ENCODE measurements around the gene RNU6-9.

Gene RNU6-9

GRCh38 chr19:843836-844545 is 49.3 kb upstream of the RNU6-9 start:
- no peak overlapping the region for H3K27ac ChIP-seq (ENCODE audit: extremely low read depth, low read depth, low read length)
- H3K4me3 ChIP-seq (ENCODE audit: low read depth, low read length): peak overlapping the region; percentile 7; the same call in 1 of the 2 replicates
- H3K9me3 ChIP-seq (ENCODE audit: control insufficient read depth, insufficient read depth, low read depth, low read length): no peaks in the 10 kb centered on the region
- ChIA-PET POLR2A (no interaction called here), CTCF (interaction anchor here (1.0 kb wide), 1 partner anchor 13 kb away, joined by 3 read pairs; no protein-coding TSS in a partner anchor)
- no peaks in the 10 kb centered on the region for H3K36me3 ChIP-seq (ENCODE audit: control insufficient read depth in 2 of 2, insufficient read depth in 1 of 2, low read length in 2 of 2)
- H3K4me1 ChIP-seq (ENCODE audit: control insufficient read depth, insufficient read depth, low read length): no peaks in the 10 kb centered on the region; the same call in 1 of the 2 replicates
- TF ChIP-seq ZNF404 (tag by site-specific recombination; IDR thresholded peaks at IDR 0.05) (no peak), ZFP3 (tag by site-specific recombination; IDR thresholded peaks at IDR 0.05; ENCODE audit: low read depth) (no peak), ZNF792 (tag by site-specific recombination; IDR thresholded peaks at IDR 0.05) (peak; percentile 72; the same call in 1 of the 2 replicates), ZNF560 (tag by site-specific recombination; IDR thresholded peaks at IDR 0.05; ENCODE audit: borderline replicate concordance) (no peak), PRDM1 (tag by site-specific recombination; IDR thresholded peaks at IDR 0.05) (no peak), SP3 (tag by site-specific recombination; IDR thresholded peaks at IDR 0.05) (0 out of 2 replicates have a peak, but pooled peaks have one; percentile 36), ZSCAN23 (tag by site-specific recombination; IDR thresholded peaks at IDR 0.05) (no peak), KLF8 (tag by site-specific recombination; IDR thresholded peaks at IDR 0.05) (no peak), ZXDB (tag by site-specific recombination; IDR thresholded peaks at IDR 0.05) (no peak), ZNF514 (tag by site-specific recombination; IDR thresholded peaks at IDR 0.05) (no peak), ZNF521 (tag by site-specific recombination; IDR thresholded peaks at IDR 0.05) (no peak), FEZF1 (tag by site-specific recombination; IDR thresholded peaks at IDR 0.05) (no peak), ZNF747 (tag by site-specific recombination; IDR thresholded peaks at IDR 0.05) (no peak), ZIC2 (tag by site-specific recombination; IDR thresholded peaks at IDR 0.05) (no peak)
- TF ChIP-seq, protein P1, sequence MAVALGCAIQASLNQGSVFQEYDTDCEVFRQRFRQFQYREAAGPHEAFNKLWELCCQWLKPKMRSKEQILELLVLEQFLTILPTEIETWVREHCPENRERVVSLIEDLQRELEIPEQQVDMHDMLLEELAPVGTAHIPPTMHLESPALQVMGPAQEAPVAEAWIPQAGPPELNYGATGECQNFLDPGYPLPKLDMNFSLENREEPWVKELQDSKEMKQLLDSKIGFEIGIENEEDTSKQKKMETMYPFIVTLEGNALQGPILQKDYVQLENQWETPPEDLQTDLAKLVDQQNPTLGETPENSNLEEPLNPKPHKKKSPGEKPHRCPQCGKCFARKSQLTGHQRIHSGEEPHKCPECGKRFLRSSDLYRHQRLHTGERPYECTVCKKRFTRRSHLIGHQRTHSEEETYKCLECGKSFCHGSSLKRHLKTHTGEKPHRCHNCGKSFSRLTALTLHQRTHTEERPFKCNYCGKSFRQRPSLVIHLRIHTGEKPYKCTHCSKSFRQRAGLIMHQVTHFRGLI (tag by site-specific recombination; IDR thresholded peaks at IDR 0.05): no peak
- TF ChIP-seq, protein P2, sequence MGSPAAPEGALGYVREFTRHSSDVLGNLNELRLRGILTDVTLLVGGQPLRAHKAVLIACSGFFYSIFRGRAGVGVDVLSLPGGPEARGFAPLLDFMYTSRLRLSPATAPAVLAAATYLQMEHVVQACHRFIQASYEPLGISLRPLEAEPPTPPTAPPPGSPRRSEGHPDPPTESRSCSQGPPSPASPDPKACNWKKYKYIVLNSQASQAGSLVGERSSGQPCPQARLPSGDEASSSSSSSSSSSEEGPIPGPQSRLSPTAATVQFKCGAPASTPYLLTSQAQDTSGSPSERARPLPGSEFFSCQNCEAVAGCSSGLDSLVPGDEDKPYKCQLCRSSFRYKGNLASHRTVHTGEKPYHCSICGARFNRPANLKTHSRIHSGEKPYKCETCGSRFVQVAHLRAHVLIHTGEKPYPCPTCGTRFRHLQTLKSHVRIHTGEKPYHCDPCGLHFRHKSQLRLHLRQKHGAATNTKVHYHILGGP (tag by site-specific recombination; IDR thresholded peaks at IDR 0.05): no peak
- TF ChIP-seq, protein P3, sequence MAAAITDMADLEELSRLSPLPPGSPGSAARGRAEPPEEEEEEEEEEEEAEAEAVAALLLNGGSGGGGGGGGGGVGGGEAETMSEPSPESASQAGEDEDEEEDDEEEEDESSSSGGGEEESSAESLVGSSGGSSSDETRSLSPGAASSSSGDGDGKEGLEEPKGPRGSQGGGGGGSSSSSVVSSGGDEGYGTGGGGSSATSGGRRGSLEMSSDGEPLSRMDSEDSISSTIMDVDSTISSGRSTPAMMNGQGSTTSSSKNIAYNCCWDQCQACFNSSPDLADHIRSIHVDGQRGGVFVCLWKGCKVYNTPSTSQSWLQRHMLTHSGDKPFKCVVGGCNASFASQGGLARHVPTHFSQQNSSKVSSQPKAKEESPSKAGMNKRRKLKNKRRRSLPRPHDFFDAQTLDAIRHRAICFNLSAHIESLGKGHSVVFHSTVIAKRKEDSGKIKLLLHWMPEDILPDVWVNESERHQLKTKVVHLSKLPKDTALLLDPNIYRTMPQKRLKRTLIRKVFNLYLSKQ (tag by site-specific recombination; IDR thresholded peaks at IDR 0.05; ENCODE audit: borderline replicate concordance): no peak
- TF ChIP-seq, protein P4, sequence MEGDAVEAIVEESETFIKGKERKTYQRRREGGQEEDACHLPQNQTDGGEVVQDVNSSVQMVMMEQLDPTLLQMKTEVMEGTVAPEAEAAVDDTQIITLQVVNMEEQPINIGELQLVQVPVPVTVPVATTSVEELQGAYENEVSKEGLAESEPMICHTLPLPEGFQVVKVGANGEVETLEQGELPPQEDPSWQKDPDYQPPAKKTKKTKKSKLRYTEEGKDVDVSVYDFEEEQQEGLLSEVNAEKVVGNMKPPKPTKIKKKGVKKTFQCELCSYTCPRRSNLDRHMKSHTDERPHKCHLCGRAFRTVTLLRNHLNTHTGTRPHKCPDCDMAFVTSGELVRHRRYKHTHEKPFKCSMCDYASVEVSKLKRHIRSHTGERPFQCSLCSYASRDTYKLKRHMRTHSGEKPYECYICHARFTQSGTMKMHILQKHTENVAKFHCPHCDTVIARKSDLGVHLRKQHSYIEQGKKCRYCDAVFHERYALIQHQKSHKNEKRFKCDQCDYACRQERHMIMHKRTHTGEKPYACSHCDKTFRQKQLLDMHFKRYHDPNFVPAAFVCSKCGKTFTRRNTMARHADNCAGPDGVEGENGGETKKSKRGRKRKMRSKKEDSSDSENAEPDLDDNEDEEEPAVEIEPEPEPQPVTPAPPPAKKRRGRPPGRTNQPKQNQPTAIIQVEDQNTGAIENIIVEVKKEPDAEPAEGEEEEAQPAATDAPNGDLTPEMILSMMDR (tag by site-specific recombination; IDR thresholded peaks at IDR 0.05): no peak

DNA sequence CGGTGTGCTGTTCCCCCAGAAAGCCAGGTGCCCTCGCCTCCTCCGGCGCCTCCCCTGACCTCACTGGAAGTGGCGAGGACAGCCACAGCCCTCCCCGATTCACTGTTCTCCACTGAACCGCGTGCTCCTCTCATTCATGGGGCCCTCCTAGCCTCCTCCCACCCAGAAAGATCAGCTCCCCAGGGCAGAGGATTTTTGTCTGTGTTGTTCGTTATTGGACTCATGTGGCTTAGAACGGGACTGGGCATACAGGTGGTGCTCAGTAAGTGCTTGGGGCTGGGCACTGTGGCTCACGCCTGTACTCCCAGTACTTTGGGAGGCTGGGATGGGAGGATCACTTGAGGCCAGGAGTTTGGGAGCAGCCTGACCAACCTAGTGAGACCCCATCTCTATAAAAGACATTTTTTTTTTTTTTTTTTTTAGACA is 48.7 kb upstream of the RNU6-9 start:
- CTCF ChIA-PET: no interaction called here
- Histone ChIP-seq H3K4me1 (ENCODE audit: control insufficient read depth, insufficient read depth, low read length) (no peaks in the 10 kb centered on the region; the same call in 1 of the 2 replicates), H3K9me3 (ENCODE audit: control insufficient read depth, insufficient read depth, low read depth, low read length) (no peaks in the 10 kb centered on the region), H3K36me3 (ENCODE audit: control insufficient read depth in 2 of 2, insufficient read depth in 1 of 2, low read length in 2 of 2) (no peaks in the 10 kb centered on the region), H3K27ac (ENCODE audit: extremely low read depth, low read depth, low read length) (no peak overlapping the region), H3K4me3 (ENCODE audit: low read depth, low read length) (no peak overlapping the region)
- POLR2A ChIA-PET: no interaction called here
- TF ChIP-seq ZBTB10 (tag by site-specific recombination; IDR thresholded peaks at IDR 0.05) (no peak), ZBTB20 (tag by site-specific recombination; IDR thresholded peaks at IDR 0.05) (no peak), ZNF146 (tag by site-specific recombination; IDR thresholded peaks at IDR 0.05) (no peak), ZNF121 (tag by site-specific recombination; IDR thresholded peaks at IDR 0.05) (peak; percentile 86; the same call in 1 of the 2 replicates)
- TF ChIP-seq, protein P2 (tag by site-specific recombination; IDR thresholded peaks at IDR 0.05): no peak
- TF ChIP-seq, protein P5, sequence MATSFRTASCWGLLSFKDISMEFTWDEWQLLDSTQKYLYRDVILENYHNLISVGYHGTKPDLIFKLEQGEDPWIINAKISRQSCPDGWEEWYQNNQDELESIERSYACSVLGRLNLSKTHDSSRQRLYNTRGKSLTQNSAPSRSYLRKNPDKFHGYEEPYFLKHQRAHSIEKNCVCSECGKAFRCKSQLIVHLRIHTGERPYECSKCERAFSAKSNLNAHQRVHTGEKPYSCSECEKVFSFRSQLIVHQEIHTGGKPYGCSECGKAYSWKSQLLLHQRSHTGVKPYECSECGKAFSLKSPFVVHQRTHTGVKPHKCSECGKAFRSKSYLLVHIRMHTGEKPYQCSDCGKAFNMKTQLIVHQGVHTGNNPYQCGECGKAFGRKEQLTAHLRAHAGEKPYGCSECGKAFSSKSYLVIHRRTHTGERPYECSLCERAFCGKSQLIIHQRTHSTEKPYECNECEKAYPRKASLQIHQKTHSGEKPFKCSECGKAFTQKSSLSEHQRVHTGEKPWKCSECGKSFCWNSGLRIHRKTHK (tag by site-specific recombination; IDR thresholded peaks at IDR 0.05): no peak
